Thyroid gland (tissue), 4 donors: ENCODE results near the gene CD1D.

Source experiments
- CTCF ChIP-seq, 6 experiments: fragments of 200-600 bp in 3 of 6; fragments of 450-650 bp in 3 of 6; sonication (generic) in 3 of 6; IDR thresholded peaks; one replicate each; pipeline ENCODE4 v1.5.1; 2016 to 2019; ENCODE audit warnings: antibody characterized with exemption in 6 of 6, mild to moderate bottlenecking in 2 of 6, inconsistent platforms in 1 of 6, moderate library complexity in 1 of 6
- POLR2A ChIP-seq, 2 donors: fragments of 450-650 bp; IDR thresholded peaks; one replicate each; pipeline ENCODE4 v1.6.1; 2017; ENCODE audit warnings: antibody characterized with exemption in 2 of 2, mild to moderate bottlenecking in 2 of 2, moderate library complexity in 1 of 2

DNA sequence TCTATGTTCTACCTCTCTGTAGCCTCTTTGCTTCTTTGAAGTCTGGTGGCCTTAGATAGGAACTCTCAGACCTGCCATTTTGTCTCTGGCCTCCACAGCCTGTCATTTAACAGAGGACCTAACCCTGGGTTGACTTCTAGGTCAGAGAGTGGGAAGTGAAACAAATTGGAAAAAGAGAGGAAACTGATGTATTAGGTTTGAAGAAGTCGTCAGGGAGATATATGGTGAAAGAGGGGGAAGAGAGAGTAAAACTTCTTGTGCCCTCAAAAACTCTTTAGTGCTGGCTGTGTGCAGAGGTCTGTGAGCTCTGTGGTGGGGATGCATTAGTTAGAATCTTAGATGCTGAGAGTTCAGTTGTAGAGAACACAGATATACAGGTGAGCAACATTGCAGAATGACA, 30.2 kb upstream of the CD1D start:
- TF ChIP-seq CTCF (IDR thresholded peaks at IDR 0.05) (no peak), POLR2A (IDR thresholded peaks at IDR 0.05) (no peak)
